DOHH2 (cell line): ENCODE measurements around the gene PCMT1.

Experiments
- H3F3A ChIP-seq: fragments of 200-600 bp; sonication (generic), shearing (Covaris generic); 2 replicates; pipeline ENCODE4 v1.6.0; 2016; ENCODE audit warnings: antibody characterized with exemption, mild to moderate bottlenecking; ENCODE audit not compliant: control insufficient read depth, insufficient read depth
- H3K27ac ChIP-seq: fragments of 200-600 bp; sonication (generic); 2 replicates; pipeline ENCODE4 v1.5.1; 2014; ENCODE audit warnings: low read depth, mild to moderate bottlenecking, low read length, moderate library complexity
- H3K27me3 ChIP-seq: fragments of 200-600 bp; sonication (generic); 2 replicates; pipeline ENCODE4 v1.6.1; 2014; ENCODE audit warnings: mild to moderate bottlenecking, low read length, mixed read lengths; ENCODE audit not compliant: control insufficient read depth
- H3K36me3 ChIP-seq: fragments of 200-600 bp; sonication (generic); 2 replicates; pipeline ENCODE4 v1.6.1; 2014; ENCODE audit warnings: mild to moderate bottlenecking, low read length, moderate library complexity, mixed read lengths; ENCODE audit not compliant: control insufficient read depth
- H3K4me1 ChIP-seq: fragments of 200-600 bp; sonication (generic); 2 replicates; pipeline ENCODE4 v1.6.1; 2014; ENCODE audit warnings: mild to moderate bottlenecking, low read length, mixed read lengths; ENCODE audit not compliant: control insufficient read depth
- H3K4me2 ChIP-seq: fragments of 200-600 bp; sonication (generic); 2 replicates; pipeline ENCODE4 v1.6.0; 2014; ENCODE audit warnings: mild to moderate bottlenecking, low read length, moderate library complexity
- H3K4me3 ChIP-seq: fragments of 200-600 bp; sonication (generic); 2 replicates; pipeline ENCODE4 v1.5.1; 2014; ENCODE audit warnings: mild to moderate bottlenecking, low read length, mixed read lengths
- H3K79me2 ChIP-seq: fragments of 200-600 bp; sonication (generic); 2 replicates; pipeline ENCODE4 v1.6.1; 2014; ENCODE audit warnings: mild to moderate bottlenecking, low read length, mixed read lengths; ENCODE audit not compliant: control insufficient read depth
- H3K9me2 ChIP-seq: fragments of 200-600 bp; sonication (generic); replicated peaks from 2 replicates; pipeline ENCODE4 v1.6.1; 2014; ENCODE audit warnings: mild to moderate bottlenecking, low read length, mixed read lengths; ENCODE audit not compliant: control insufficient read depth
- H3K9me3 ChIP-seq: fragments of 200-600 bp; sonication (generic); 2 replicates; pipeline ENCODE4 v1.6.1; 2014; ENCODE audit warnings: antibody characterized with exemption, low read length, mixed read lengths; ENCODE audit not compliant: control insufficient read depth, insufficient read depth
- H4K20me1 ChIP-seq: fragments of 200-600 bp; sonication (generic); 2 replicates; pipeline ENCODE4 v1.6.0; 2014; ENCODE audit warnings: low read depth, mild to moderate bottlenecking, antibody characterized with exemption, low read length, moderate library complexity; ENCODE audit not compliant: control insufficient read depth, insufficient read depth
- CTCF ChIP-seq: fragments of 200-600 bp; sonication (generic); IDR thresholded peaks from one replicate; pipeline ENCODE4 v1.5.1; 2014; ENCODE audit warnings: antibody characterized with exemption, mild to moderate bottlenecking, low read depth, low read length; ENCODE audit not compliant: poor library complexity, severe bottlenecking
- EZH2phosphoT487 ChIP-seq: fragments of 200-600 bp; sonication (generic); IDR thresholded peaks from 2 replicates; pipeline ENCODE4 v1.6.1; 2017; ENCODE audit warnings: borderline replicate concordance, mild to moderate bottlenecking, antibody characterized with exemption, low read length, moderate library complexity, mixed read lengths

PCMT1 gene

GRCh38 chr6:149723771-149724417 lies 25.6 kb upstream of the PCMT1 start:
- Histone ChIP-seq H3K27me3 (no peaks in the 10 kb centered on the region), H3K9me3 (no peaks in the 10 kb centered on the region), H3F3A (peaks cover 14% of the 10 kb centered on the region; the same call in 1 of the 2 replicates), H3K27ac (no peak overlapping the region), H3K79me2 (no peaks in the 10 kb centered on the region), H3K4me2 (no peak overlapping the region), H4K20me1 (no peaks in the 10 kb centered on the region), H3K4me3 (no peak overlapping the region), H3K36me3 (peaks cover 46% of the 10 kb centered on the region), H3K4me1 (no peaks in the 10 kb centered on the region; the same call in 1 of the 2 replicates), H3K9me2 (no peaks in the 10 kb centered on the region)
- TF ChIP-seq EZH2phosphoT487 (no peak), CTCF (peak; percentile 84)

- Histone ChIP-seq H4K20me1 (no peaks in the 10 kb centered on the region), H3K36me3 (peaks cover 65% of the 10 kb centered on the region), H3K4me1 (no peaks in the 10 kb centered on the region), H3K9me2 (no peaks in the 10 kb centered on the region), H3K27me3 (no peaks in the 10 kb centered on the region), H3K4me3 (no peak overlapping the region), H3F3A (peaks cover 12% of the 10 kb centered on the region; the same call in 1 of the 2 replicates), H3K9me3 (no peaks in the 10 kb centered on the region), H3K27ac (no peak overlapping the region), H3K79me2 (no peaks in the 10 kb centered on the region), H3K4me2 (no peak overlapping the region)
- TF ChIP-seq CTCF (no peak), EZH2phosphoT487 (no peak)
These were observed 23.8 kb upstream of the PCMT1 start for GRCh38 chr6:149725785-149726184.

GRCh38 chr6:149727793-149728498 lies 21.6 kb upstream of the PCMT1 start:
- H3K27me3 ChIP-seq = no peaks in the 10 kb centered on the region
- H3K4me1 ChIP-seq = no peaks in the 10 kb centered on the region
- no peaks in the 10 kb centered on the region for H4K20me1 ChIP-seq
- TF ChIP-seq EZH2phosphoT487 (no peak), CTCF (no peak)
- H3K4me3 ChIP-seq = no peak overlapping the region
- H3K36me3 ChIP-seq = peaks cover 74% of the 10 kb centered on the region
- H3F3A ChIP-seq = peaks cover 12% of the 10 kb centered on the region; the same call in 1 of the 2 replicates
- H3K79me2 ChIP-seq = no peaks in the 10 kb centered on the region
- H3K9me3 ChIP-seq = no peaks in the 10 kb centered on the region
- no peak overlapping the region for H3K4me2 ChIP-seq
- H3K9me2 ChIP-seq = no peaks in the 10 kb centered on the region
- H3K27ac ChIP-seq = no peak overlapping the region
